Endothelial cell of umbilical vein (primary cell): Measurements from ENCODE around the gene ITGB1. TPM values are rescaled to one million over a fixed set of nuclear protein-coding genes. Genes with fewer than 3 reads are reported as not detected.

Experiments used
- BruUV-seq: library from RNA; stranded (reverse); fragments of 400-500 nt; replicated peaks from 2 replicates; lab custom pipeline; 2021; lab: Mats Ljungman, UMichigan
- CTCF ChIA-PET: fragments of 300-600, 350-600 bp; sonication (Branson Sonifier 250); formaldehyde crosslinking; loops from one replicate; lab custom pipeline; 2021; ENCODE audit warnings: antibody characterized with exemption, inconsistent platforms; lab: Charles Lee
- POLR2A ChIA-PET: fragments of 300-600, 350-600 bp; sonication (Branson Sonifier 250); formaldehyde crosslinking; loops from one replicate; lab custom pipeline; 2021; ENCODE audit warnings: antibody characterized with exemption, inconsistent platforms; lab: Charles Lee
- DNase-seq: peaks from one replicate; pipeline ENCODE4 v3.0.0-alpha.2; 2011; ENCODE audit warnings: low read depth, low spot score
- FAIRE-seq: peaks from 2 replicates; lab custom pipeline; 2011; peaks lifted over from hg19 to GRCh38; lab: Jason Lieb, UNC
- H2AFZ ChIP-seq: 2 replicates; pipeline ENCODE4 v1.6.0; 2012; ENCODE audit warnings: low read depth, low read length, control low read depth, inconsistent platforms
- H3K27ac ChIP-seq: 2 replicates; pipeline ENCODE4 v1.5.1; 2011; ENCODE audit warnings: low read depth, mild to moderate bottlenecking, control low read depth, low read length, moderate library complexity; ENCODE audit not compliant: insufficient read depth
- H3K27me3 ChIP-seq, 2 experiments: 2 replicates each; pipeline versions ENCODE4 v1.6.0 to v1.6.1; 2011; ENCODE audit warnings: low read length in 2 of 2, mixed read lengths in 1 of 2; ENCODE audit not compliant: control insufficient read depth in 2 of 2, insufficient read depth in 2 of 2
- H3K36me3 ChIP-seq, 2 experiments: 2 replicates in 1 of 2; 3 replicates in 1 of 2; pipeline ENCODE4 v1.5.1; 2011; ENCODE audit warnings: low read length in 2 of 2, mild to moderate bottlenecking in 1 of 2, moderate library complexity in 1 of 2; ENCODE audit not compliant: control insufficient read depth in 2 of 2, insufficient read depth in 2 of 2; ENCODE audit errors: extremely low read depth in 1 of 2
- H3K4me1 ChIP-seq: 3 replicates; pipeline ENCODE4 v1.5.1; 2011; ENCODE audit warnings: mild to moderate bottlenecking, low read length; ENCODE audit not compliant: control insufficient read depth, insufficient read depth; ENCODE audit errors: extremely low read depth
- H3K4me2 ChIP-seq: 2 replicates; pipeline ENCODE4 v1.6.1; 2011; ENCODE audit warnings: low read length, control low read depth, mixed read lengths; ENCODE audit not compliant: insufficient read depth
- H3K4me3 ChIP-seq, 3 experiments: fragments of 200-600 bp in 1 of 3; sonication (generic), shearing (Covaris generic) in 1 of 3; replicated peaks in 1 of 3; 2 replicates each; pipeline ENCODE4 v1.5.1; 2011 to 2016; ENCODE audit warnings: control low read depth in 3 of 3, low read length in 3 of 3, mild to moderate bottlenecking in 2 of 3, inconsistent platforms in 1 of 3, low read depth in 1 of 3, moderate library complexity in 1 of 3; ENCODE audit not compliant: insufficient read depth in 1 of 3
- H3K79me2 ChIP-seq: 2 replicates; pipeline ENCODE4 v1.6.0; 2012; ENCODE audit warnings: low read length, inconsistent platforms; ENCODE audit not compliant: control insufficient read depth, insufficient read depth
- H3K9ac ChIP-seq: replicated peaks from 2 replicates; pipeline ENCODE3; 2011; ENCODE audit warnings: low read length, control low read depth; ENCODE audit not compliant: insufficient read depth; ENCODE audit errors: extremely low read depth
- H3K9me1 ChIP-seq: replicated peaks from 3 replicates; pipeline ENCODE4 v1.6.0; 2011; ENCODE audit warnings: mild to moderate bottlenecking, low read length; ENCODE audit not compliant: control insufficient read depth, insufficient read depth; ENCODE audit errors: extremely low read depth
- H3K9me3 ChIP-seq: replicated peaks from 2 replicates; pipeline ENCODE4 v1.5.1; 2012; ENCODE audit warnings: low read length, inconsistent platforms; ENCODE audit not compliant: control insufficient read depth, insufficient read depth
- H4K20me1 ChIP-seq: replicated peaks from 2 replicates; pipeline ENCODE3; 2011; ENCODE audit warnings: mild to moderate bottlenecking, low read length; ENCODE audit not compliant: control insufficient read depth, insufficient read depth; ENCODE audit errors: extremely low read depth
- JUN ChIP-seq: IDR thresholded peaks from 2 replicates; pipeline ENCODE4 v1.6.1; 2011; ENCODE audit warnings: borderline replicate concordance, low read depth; ENCODE audit not compliant: insufficient read length, insufficient read depth
- MYC ChIP-seq: IDR thresholded peaks from one replicate; pipeline ENCODE4 v1.6.1; 2011; ENCODE audit warnings: mild to moderate bottlenecking, low read depth, low read length
- POLR2A ChIP-seq: IDR thresholded peaks from 2 replicates; pipeline ENCODE4 v1.6.1; 2012; ENCODE audit warnings: low read depth, mild to moderate bottlenecking, control low read depth, low read length
- POLR2AphosphoS5 ChIP-seq: IDR thresholded peaks from 2 replicates; pipeline ENCODE4 v1.6.1; 2012; ENCODE audit warnings: low read depth, mild to moderate bottlenecking, control low read depth, low read length, moderate library complexity; ENCODE audit not compliant: insufficient read depth
- dilution Hi-C: fragments of 300-500 bp; cut with MboI; formaldehyde crosslinking; loops from one replicate; pipeline ENCODE4 v1.15.0; 2019; ENCODE audit warnings: low sequenced_read_pairs; ENCODE audit not compliant: extremely low pct_ligation_motif_present
- intact Hi-C: fragments of 100-400 bp; cut with micrococcal nuclease; formaldehyde crosslinking; loops from one replicate; pipeline ENCODE4 v1.10.0; 2022
- polyA plus RNA-seq, 4 experiments: library from polyadenylated mRNA; depleted of rRNA in 3 of 4; stranded (reverse) in 3 of 4; unstranded in 1 of 4; fragments of >200 nt; gene quantifications; 2 replicates each; pipeline versions ENCODE4 v1.2.1 to v1.2.3, GENCODE V29; 2011 to 2012; ENCODE audit warnings: missing spikeins in 1 of 4
- total RNA-seq: library from RNA; stranded (reverse); gene quantifications from 2 replicates; pipeline ENCODE4 v1.2.3, GENCODE V29; 2021

The ITGB1 gene
- total and polyA plus RNA-seq, 2 donors (not counting 3 experiments of a cell fraction or from before 2014, with no cell fraction given): 424 to 1,147 TPM

GRCh38 chr10:32959006-32959920 is 1.2 kb upstream of the ITGB1 start:
- dilution Hi-C loops (no loop called here), intact Hi-C loops (loop anchor here (2.0 to 5.0 kb wide), 2 partner anchors 74 to 293 kb away; no protein-coding TSS in a partner anchor)
- TF ChIP-seq JUN (no peak), MYC (no peak), POLR2AphosphoS5 (peak; percentile 20), POLR2A (peak; percentile 24)
- CTCF ChIA-PET: interaction anchor here (0.7 to 2.0 kb wide), 9 partner anchors 8 to 234 kb away, joined by 3 to 17 read pairs (median 5); no protein-coding TSS in a partner anchor
- POLR2A ChIA-PET: interaction anchor here (1.0 to 2.0 kb wide), 2 partner anchors 22 to 23 kb away, joined by 3 to 28 read pairs; no protein-coding TSS in a partner anchor
- H3K9ac ChIP-seq: peak overlapping the region; percentile 100
- no TSS peak for BruUV-seq
- no peaks in the 10 kb centered on the region for H3K9me3 ChIP-seq
- H2AFZ ChIP-seq: no peak overlapping the region
- peak overlapping the region; percentile 96 for H3K4me2 ChIP-seq
- H3K9me1 ChIP-seq: no peaks in the 10 kb centered on the region
- peak overlapping the region; percentile 97 for H3K27ac ChIP-seq
- DNase-seq (no peak), FAIRE-seq (no peak)
- peaks cover 8% of the 10 kb centered on the region for H4K20me1 ChIP-seq
- H3K4me1 ChIP-seq: peaks cover 61% of the 10 kb centered on the region
- H3K4me3 ChIP-seq: peak overlapping the region; percentile 39 to 99 (median 86)
- H3K79me2 ChIP-seq: peaks cover 55% of the 10 kb centered on the region
- H3K27me3 ChIP-seq: no peaks in the 10 kb centered on the region
- no peaks in the 10 kb centered on the region for H3K36me3 ChIP-seq
